ENCODE measurements around the gene USP40. TPM values are rescaled to one million over a fixed set of nuclear protein-coding genes. Genes with fewer than 3 reads are reported as not detected.
"Not testable (repeated sequence)": the region's sequence is repeated elsewhere in the genome, so short reads cannot be mapped to it uniquely, and the experiment has no call there.

USP40 gene
- total RNA-seq, 6 experiments from 2014 or later = 22.8 to 27.4 (median 24.3) TPM

- H3K4me1 Mint-ChIP-seq (ENCODE audit: low read depth) = no peaks in the 10 kb centered on the region
- TF ChIP-seq CTCF (IDR thresholded peaks at IDR 0.05) = no peak
- H3K36me3 Mint-ChIP-seq (ENCODE audit: low read depth) = no peaks in the 10 kb centered on the region
- H3K27ac Mint-ChIP-seq = no peak overlapping the region
- peaks cover 3% of the 10 kb centered on the region; the same call in 1 of the 2 replicates for H3K9me3 Mint-ChIP-seq
- H3K4me3 Mint-ChIP-seq = no peak overlapping the region
- no peak for DNase-seq
- H3K27me3 Mint-ChIP-seq (ENCODE audit: insufficient read depth) = peaks cover 2% of the 10 kb centered on the region; the same call in 1 of the 2 replicates
Observed at GRCh38 chr2:233588400-233588799, 21.8 kb upstream of the USP40 start.

DNA sequence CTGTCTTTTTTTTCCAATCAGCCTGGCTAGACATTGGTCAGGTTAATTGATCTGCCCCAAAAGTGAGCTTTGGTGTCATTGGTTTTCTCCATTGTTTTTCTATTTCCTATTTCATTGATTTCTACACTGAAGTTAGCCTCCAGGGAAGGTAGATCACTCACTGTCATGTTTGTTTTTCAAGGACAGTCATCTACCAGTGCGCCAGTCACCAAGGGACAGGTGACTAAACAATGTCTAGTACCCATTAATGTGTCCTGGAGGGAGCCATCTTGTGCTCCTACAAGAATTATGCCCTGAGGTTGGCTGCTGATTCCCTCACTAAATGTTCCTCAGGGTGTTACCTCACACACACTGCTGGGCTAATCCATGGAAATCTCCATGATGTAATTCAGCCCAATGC, 17.6 kb upstream of the USP40 start:
- no peak for DNase-seq
- Mint-ChIP-seq H3K4me3 (no peak overlapping the region), H3K36me3 (ENCODE audit: low read depth) (no peaks in the 10 kb centered on the region), H3K27me3 (ENCODE audit: insufficient read depth) (peaks cover 3% of the 10 kb centered on the region; the same call in 1 of the 2 replicates), H3K27ac (no peak overlapping the region), H3K9me3 (peaks cover 3% of the 10 kb centered on the region; the same call in 1 of the 2 replicates), H3K4me1 (ENCODE audit: low read depth) (no peaks in the 10 kb centered on the region)
- no peak for TF ChIP-seq CTCF (IDR thresholded peaks at IDR 0.05)

GRCh38 chr2:233583217-233583965, 16.8 kb upstream of the USP40 start:
- H3K27me3 Mint-ChIP-seq (ENCODE audit: insufficient read depth); H3K36me3 Mint-ChIP-seq (ENCODE audit: low read depth); H3K4me1 Mint-ChIP-seq (ENCODE audit: low read depth); DNase-seq; H3K27ac Mint-ChIP-seq; H3K9me3 Mint-ChIP-seq; H3K4me3 Mint-ChIP-seq: not testable (repeated sequence)

GRCh38 chr2:233577341-233577740, 10.8 kb upstream of the USP40 start:
- not testable (repeated sequence) for H3K9me3 Mint-ChIP-seq; H3K4me3 Mint-ChIP-seq; H3K4me1 Mint-ChIP-seq (ENCODE audit: low read depth); DNase-seq; H3K27ac Mint-ChIP-seq; H3K36me3 Mint-ChIP-seq (ENCODE audit: low read depth); H3K27me3 Mint-ChIP-seq (ENCODE audit: insufficient read depth)

DNA sequence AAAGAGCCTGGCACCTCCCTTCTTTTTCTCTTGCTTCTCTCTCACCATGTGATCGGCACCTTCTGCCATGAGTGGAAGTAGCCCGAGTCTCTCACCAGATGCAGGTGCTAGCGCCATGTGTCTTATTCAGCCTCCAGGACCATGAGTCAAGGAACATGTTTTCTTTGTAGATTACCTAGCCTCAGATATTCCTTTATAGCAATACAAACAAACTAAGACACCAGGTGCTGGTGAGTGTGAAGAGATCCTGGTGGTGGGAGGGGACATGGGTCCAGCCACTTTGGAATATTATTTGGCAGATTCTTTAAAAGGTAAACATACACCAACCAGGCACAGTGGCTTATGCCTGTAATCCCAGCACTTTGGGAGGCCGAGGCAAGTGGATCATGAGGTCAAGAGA, 5.9 kb upstream of the USP40 start:
- TF ChIP-seq CTCF (IDR thresholded peaks at IDR 0.05) = no peak
- no peaks in the 10 kb centered on the region for H3K9me3 Mint-ChIP-seq
- H3K27me3 Mint-ChIP-seq (ENCODE audit: insufficient read depth) = peaks cover 3% of the 10 kb centered on the region
- DNase-seq = no peak
- H3K27ac Mint-ChIP-seq = no peak overlapping the region
- no peaks in the 10 kb centered on the region for H3K36me3 Mint-ChIP-seq (ENCODE audit: low read depth)
- H3K4me3 Mint-ChIP-seq = no peak overlapping the region
- no peaks in the 10 kb centered on the region for H3K4me1 Mint-ChIP-seq (ENCODE audit: low read depth)

DNA sequence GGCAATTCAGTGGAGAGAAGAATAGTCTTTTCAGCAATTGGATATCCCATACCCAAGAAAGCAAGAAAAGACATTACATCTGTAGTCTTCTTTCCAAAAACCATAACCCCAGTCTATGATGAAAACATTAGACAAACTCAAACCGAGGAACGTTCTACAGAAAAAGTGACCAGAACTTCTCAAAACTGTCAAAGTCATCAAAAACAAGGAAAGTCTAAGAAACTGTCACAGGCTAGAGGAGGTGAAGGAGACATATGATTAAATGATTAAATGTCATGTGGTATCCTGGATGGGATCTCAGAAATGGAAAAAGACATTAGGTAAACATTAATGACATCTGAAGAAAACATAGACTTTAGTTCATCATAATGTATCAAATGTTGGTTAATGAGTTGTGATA, 4.9 kb upstream of the USP40 start:
- Mint-ChIP-seq H3K9me3 (no peaks in the 10 kb centered on the region), H3K4me1 (ENCODE audit: low read depth) (no peaks in the 10 kb centered on the region), H3K36me3 (ENCODE audit: low read depth) (no peaks in the 10 kb centered on the region), H3K27me3 (ENCODE audit: insufficient read depth) (peaks cover 3% of the 10 kb centered on the region), H3K27ac (no peak overlapping the region), H3K4me3 (no peak overlapping the region)
- TF ChIP-seq CTCF (IDR thresholded peaks at IDR 0.05) = no peak
- no peak for DNase-seq

Data from HFFc6 (cell line).